GM21390 (cell line): ENCODE measurements around the gene LGSN.
A peak's percentile ranks its signal among the peaks of the same experiment; 100 is the strongest.
"Not testable (repeated sequence)": the region's sequence is repeated elsewhere in the genome, so short reads cannot be mapped to it uniquely, and the experiment has no call there.

Experiments
- ATAC-seq: cut with Tn5 transposase; IDR thresholded peaks from one replicate; pipeline ENCODE4 v1.9.1; 2021; ENCODE audit not compliant: unreplicated experiment

LGSN gene

GRCh38 chr6:63306420-63306819, 13.4 kb downstream of the LGSN start:
- no peak for ATAC-seq

DNA sequence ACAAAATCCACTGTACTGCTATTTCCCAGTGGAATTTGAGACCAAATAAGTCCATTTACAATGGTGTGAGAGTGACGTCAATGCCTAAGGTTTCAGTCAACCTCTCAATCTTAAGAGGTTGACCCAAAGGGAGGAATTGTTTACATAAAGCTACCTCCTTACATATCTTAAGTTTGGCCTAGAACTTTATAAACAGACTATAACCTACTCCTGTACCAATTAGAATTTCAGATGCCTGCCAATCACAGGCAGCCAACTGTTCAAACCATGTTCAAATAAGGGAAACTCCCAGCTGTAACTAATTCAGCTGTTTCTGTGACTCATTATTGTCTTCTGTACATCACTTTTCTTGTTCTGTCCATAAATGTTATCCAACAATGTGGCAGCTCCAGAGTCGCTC, 14.5 kb downstream of the LGSN start:
- ATAC-seq = no peak

DNA sequence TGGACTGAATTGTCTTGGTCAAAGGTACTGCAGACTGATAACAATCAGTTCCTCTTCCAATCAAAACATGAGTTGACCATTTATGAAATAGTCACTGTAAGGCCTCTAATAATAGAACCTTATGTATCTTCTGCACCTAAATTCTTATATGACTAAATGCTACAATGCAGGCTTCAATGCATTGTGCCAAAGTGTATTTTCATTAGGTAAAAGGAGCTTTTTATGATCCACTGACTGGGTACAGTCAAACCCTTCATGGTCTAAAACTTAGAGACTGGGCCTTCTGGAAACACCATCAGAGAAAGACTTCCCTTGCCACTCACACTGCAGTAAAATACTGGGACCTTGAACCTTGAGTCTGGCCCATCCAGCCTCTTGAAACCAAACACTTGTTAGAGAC, 16.3 kb downstream of the LGSN start:
- no peak for ATAC-seq

- ATAC-seq = no peak
Observed at GRCh38 chr6:63299667-63300066, 20.1 kb downstream of the LGSN start.

- ATAC-seq = no peak
Observed at GRCh38 chr6:63295553-63296194, 24.1 kb downstream of the LGSN start.

DNA sequence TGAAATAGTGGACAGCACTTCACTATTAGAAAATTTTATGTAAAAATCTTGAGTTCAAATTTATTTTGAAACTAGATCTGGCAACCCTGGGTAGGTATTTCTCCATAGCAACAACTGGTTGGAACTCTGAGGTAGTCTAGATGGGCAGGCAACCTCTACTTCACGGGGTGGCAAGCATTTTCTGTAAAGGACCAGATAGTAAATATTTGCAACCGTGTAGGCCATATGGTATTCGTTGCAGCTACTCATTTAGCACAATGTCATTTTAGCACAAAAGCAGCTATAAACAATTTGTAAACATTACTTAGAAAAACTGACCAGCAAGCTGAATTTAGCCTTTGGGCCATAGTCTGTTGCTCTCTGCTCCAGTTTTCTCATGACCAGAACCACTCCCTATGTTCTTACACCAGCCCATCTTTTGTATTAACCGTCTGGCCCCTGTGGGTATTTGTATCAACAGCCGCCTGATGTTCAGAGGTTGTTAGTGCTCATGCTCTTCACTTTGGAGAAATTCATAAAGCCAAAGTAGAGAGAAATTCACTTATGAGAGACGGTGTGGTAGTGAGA, 29.2 kb downstream of the LGSN start:
- no peak for ATAC-seq

- ATAC-seq = no peak
Observed at GRCh38 chr6:63289269-63289872, 30.4 kb downstream of the LGSN start.

DNA sequence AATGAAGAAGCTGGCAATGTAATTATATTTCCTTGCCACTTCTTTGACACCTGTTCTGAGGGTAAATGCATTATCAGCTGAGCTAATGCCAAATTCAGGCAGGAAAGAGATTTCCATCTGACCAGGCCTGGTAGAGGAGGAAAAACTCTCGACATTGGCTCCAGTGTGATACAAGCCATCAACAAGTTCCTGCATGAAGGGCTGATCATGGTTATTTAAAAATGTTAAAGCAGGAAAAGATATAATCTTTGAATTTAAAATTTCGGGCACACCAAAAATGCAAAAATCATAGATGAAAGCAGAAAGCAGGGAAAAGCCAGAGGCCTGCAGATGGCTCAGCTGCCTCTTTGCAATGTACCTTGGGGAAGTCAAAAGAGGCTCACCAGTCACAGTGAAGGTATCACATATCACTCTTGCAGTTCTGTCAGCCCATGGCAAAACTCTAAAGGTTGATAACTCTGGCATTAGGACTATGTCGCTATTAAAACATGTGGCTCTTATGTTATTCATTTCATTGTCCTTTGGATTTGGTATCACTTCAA, 39.1 kb downstream of the LGSN start:
- ATAC-seq = no peak

DNA sequence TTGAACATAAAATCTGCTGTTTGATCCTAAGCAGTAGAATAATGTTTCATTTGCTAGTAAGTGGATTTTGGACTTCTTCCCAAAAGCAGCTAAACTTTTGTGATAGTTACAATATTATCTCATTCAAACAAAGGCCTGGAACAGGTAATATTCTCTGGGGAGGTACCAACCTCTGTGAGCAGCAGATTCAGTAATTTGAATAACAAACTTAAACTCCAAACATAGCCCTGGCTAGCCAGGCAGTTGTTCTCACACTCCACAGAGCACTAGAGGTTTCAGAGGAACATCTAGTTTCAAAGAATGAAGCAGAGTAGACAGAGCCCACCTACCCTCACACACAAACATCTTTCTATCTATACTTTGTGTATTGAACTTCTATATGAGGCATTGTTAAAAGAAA, 40.9 kb downstream of the LGSN start:
- ATAC-seq = no peak

DNA sequence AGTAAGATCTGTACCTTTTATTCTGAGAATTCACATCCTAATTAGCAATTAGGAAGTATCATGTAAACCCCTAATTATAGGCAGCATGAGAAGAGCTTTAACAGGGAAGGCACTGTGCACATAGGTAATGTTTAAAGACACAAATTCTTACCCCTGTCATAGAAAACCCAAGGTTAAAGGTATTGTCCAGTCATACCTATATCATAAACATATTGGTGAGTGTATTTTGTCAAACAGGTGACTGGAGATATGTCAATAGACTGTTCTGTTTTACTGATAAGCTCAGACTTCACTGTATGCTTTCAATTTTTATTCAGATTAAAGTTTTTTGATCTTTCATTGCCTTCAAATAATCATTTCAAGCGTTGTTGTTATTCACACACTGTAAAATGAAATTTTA, 43.8 kb downstream of the LGSN start:
- ATAC-seq = no peak

GRCh38 chr6:63274795-63275430, 44.9 kb downstream of the LGSN start:
- not testable (repeated sequence) for ATAC-seq

- ATAC-seq = no peak
Observed at GRCh38 chr6:63272397-63272796, 47.4 kb downstream of the LGSN start.

- peak; percentile 47 for ATAC-seq
Observed at GRCh38 chr6:63269470-63269869, 50.3 kb downstream of the LGSN start.

GRCh38 chr6:63268574-63268973, 51.2 kb downstream of the LGSN start:
- peak; percentile 87 for ATAC-seq

DNA sequence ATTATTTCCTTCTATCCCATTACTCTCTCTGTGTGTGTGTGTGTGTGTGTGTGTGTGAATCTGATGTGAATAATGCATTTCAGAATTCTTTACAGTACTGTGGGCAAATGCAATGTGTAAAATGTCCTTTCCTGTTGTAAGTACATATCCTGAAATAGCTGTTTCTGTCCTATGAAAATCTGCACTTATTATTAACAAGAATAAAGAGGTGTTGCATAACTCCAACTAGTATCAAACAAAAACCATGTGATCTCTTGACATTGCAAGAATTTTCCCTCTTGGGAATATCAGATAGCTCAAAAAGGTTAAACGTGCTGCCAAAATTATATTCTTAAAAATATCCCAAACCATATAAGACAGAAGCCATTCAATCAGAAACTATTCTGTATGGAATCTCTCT, 52.0 kb downstream of the LGSN start:
- ATAC-seq = no peak

DNA sequence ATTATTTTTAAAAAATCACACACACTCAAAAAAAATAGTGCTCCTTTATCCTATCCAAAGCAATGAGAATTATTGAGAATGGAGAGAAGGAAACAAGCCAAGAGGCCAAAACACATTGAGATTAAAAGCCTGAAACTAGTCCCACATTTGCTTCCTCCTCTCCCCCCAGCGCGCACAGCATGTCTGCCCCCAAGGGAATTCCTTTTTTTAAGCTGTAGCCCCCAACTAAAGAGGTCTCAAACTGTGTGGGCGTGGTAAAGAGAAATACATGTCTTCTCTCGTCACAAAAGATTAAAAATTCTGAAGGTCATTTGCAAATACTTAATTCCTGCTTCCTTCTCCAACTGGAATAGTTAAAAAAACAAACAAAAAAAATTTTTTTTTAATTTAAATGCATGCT, 52.7 kb downstream of the LGSN start:
- no peak for ATAC-seq

DNA sequence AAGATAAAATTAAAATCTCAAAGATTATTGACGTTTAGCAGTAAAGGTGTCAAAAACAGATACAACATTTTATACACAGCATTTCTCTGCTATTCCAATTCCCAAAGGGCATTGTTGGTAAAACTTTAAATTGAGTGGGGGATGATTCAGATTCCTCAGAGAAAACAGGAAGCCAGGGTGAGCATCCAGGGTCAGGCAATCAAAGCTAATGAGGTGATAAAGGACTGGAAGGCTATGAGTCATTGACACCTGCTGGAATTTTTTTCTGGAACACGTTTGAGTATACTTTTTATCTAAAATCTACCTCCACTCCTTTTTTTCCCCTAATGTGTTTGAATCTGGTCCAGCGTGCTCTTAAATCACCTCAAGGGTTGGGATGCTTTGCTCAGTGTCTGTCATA, 56.3 kb downstream of the LGSN start:
- ATAC-seq = no peak

- peak; percentile 71 for ATAC-seq
Observed at GRCh38 chr6:63261820-63262219, 58.0 kb downstream of the LGSN start.

DNA sequence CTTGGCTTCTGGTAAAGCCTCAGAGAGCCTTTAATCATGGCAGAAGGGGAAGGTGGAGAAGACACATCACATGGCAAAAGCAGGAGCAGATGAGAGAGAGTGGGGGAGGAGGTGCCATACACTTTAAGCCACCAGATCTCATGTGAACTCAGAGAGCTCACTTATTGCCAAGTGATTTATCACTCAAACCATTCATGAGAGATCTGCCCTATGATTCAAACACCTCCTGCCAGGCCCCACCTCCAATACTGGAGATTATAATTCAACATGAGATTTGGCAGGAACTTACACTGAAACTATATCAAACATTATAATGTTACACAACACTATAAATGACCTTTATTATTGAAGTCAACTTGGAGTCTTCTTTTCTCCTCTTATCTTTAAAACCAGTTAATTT, 60.6 kb downstream of the LGSN start:
- no peak for ATAC-seq

DNA sequence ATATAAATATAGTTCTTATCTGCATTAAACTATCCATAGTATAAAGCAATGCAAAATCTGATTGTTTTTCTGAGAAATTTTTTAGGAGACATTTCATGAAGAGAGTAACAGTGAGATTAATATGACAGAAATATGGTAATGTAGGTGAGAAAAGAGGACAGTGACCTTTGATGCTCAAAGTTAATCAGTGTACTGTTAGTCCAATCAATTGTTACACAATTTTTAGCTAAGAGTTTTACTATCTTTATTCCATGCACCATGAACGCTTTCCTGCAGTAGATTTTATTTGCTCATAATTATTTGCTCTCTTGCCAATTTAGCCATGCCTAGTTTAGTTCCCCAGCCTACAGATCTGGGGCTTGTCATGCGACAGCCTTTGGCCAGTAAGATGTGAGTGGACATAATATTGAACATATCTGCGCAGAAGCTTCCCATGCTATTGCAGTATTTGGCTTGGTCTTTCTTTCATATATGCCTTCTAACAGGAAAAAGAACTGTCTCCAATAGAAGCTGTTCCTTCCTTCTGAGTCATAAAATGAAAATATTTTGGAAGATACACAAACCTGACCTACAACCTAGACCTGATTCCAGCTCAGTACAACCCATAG, 69.8 kb downstream of the LGSN start:
- ATAC-seq = no peak

- ATAC-seq = no peak
Observed at GRCh38 chr6:63246581-63246980, 73.2 kb downstream of the LGSN start.

DNA sequence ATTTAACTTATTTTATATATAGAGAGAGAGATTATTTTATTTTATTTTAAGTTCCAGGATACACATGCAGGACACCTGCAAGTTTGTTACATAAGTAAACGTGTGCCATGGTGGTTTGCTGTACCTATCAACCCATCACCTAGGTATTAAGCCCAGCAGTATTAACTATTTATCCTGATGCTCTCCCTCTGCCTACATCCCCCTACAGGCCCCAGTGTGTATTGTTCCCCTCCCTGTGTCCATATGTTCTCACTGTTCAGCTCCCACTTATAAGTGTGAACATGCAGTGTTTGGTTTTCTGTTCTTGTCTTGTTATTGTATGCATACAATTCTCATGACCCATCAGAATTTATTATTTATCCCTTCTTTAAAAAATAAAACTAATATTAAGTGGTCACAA, 73.9 kb downstream of the LGSN start:
- no peak for ATAC-seq
